ENCODE data around the gene GFI1.

Gene GFI1

DNA sequence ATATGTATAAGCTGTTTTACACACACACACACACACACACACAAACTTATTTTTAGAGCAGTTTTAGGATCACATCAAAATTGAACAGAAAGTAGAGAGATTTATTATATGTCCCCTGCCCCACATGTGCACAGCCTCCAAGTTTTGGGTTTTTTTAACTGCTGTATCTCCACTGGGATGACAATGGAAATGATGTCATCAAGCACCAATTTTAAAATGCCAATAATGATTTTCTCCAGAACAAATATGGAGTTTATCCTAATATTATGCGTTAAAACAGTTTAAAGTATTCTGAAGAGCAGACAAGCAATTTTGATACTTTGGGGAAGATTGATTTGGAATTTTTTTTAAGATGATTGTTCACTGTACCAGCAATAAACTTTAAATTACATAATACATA, 56.7 kb downstream of the GFI1 start:
- FAIRE-seq = no peak
- DNase-seq (ENCODE audit: extremely low spot score, insufficient read length, low read depth) = no peak

DNA sequence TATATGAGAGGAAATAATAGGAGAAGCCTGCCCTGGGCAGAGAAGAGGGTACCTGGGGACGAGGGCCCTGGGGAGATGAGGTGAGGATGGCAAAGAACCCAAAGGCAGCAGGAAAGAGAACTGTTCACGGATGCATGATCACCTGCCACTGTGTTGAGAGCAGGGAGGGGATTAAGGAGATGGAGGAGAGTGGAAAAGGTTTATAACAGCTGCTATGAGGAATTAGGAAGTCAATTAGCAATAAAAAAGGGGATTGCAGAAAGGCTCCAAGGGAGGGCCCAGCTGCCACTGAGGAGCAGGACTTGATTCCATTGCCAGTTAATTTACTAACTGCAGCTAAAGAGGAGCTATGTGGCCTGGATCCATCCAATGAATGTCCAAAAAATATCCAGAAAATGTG, 61.1 kb downstream of the GFI1 start:
- FAIRE-seq = no peak
- DNase-seq (ENCODE audit: extremely low spot score, insufficient read length, low read depth) = no peak

Data from GM18507 (cell line).